Measurements from ENCODE around the gene OR1I1.
"Not testable (repeated sequence)": the region's sequence is repeated elsewhere in the genome, so short reads cannot be mapped to it uniquely, and the experiment has no call there.

OR1I1 gene

GRCh38 chr19:15096223-15096622 is 14.2 kb downstream of the OR1I1 start:
- DNase-seq (ENCODE audit: low read depth, low spot score), result no peak
- in situ Hi-C loops (cut with HindIII; ENCODE audit: low sequenced_read_pairs), result no loop called here
- no peak for TF ChIP-seq CTCF (IDR thresholded peaks at IDR 0.05; ENCODE audit: low read depth, low read length)
- no peak overlapping the region for H3K4me3 ChIP-seq (ENCODE audit: low read depth, low read length)

DNA sequence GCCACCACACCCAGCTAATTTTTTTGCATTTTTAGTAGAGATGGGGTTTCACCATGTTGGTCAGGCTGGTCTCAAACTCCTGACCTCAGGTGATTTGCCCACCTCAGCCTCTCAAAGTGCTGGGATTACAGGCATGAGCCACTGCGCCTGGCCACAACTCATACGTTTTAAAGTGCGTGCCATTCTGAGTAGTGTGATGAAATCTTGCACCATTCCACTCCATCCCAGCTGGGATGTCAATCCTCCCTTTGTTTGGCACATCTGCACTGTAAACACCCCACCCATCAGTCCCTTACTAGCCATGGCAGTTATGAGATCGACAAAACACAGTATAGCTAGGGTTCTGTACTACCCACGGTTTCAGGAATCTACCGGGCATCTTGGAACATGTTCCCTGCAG is 16.0 kb downstream of the OR1I1 start:
- H3K4me3 ChIP-seq (ENCODE audit: low read depth, low read length); in situ Hi-C loops (cut with HindIII; ENCODE audit: low sequenced_read_pairs); DNase-seq (ENCODE audit: low read depth, low spot score): not testable (repeated sequence)

DNA sequence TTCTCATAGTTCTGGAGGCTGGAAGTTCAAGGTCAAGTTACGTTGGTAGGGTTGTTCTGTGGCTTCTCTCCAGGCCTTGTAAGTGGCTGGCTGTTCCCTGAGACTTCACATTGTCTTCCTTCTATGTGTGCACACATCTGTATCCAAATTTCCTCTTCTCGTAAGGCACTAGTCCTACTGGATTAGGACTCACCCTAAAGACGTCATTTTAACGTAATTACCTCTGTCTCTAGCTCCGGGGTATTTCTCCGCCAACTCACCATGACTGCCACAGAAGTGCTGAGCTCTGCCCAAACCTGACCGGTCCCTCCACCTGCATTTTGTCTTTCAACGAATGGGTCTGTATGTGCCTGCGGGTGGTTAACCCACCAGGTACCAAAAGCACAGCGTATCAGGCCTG is 16.4 kb downstream of the OR1I1 start:
- in situ Hi-C loops (cut with HindIII; ENCODE audit: low sequenced_read_pairs), result no loop called here
- no peak overlapping the region for H3K4me3 ChIP-seq (ENCODE audit: low read depth, low read length)
- no peak for TF ChIP-seq CTCF (IDR thresholded peaks at IDR 0.05; ENCODE audit: low read depth, low read length)
- no peak for DNase-seq (ENCODE audit: low read depth, low spot score)

DNA sequence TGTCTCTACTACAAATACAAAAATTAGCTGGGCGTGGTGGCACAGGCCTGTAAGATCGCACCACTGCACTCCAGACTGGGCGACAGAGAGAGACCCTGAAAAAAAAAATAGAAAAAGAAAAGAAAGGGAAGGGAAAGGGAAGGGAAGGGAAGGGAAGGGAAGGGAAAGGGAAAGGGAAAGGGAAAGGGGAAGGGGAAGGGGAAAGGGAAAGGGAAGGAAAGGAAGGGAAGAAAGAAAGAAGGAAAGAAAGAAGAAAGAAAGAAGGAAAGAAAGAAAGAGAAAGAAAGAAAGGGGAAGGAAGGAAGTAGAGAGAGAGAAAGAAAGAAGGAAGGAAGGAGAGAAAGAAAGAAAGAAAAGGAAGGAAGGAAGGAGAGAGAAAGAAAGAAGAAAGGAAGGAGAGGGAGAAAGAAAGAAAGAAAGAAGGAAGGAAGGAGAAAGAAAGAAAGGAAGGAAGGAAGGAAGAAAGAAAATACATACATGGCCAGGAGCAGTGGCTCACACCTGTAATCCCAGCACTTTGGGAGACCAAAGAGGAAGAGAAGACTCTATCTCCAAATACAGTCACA is 17.1 kb downstream of the OR1I1 start:
- DNase-seq (ENCODE audit: low read depth, low spot score), result no peak
- H3K4me3 ChIP-seq (ENCODE audit: low read depth, low read length), result no peak overlapping the region
- in situ Hi-C loops (cut with HindIII; ENCODE audit: low sequenced_read_pairs), result no loop called here
- no peak for TF ChIP-seq CTCF (IDR thresholded peaks at IDR 0.05; ENCODE audit: low read depth, low read length)

DNA sequence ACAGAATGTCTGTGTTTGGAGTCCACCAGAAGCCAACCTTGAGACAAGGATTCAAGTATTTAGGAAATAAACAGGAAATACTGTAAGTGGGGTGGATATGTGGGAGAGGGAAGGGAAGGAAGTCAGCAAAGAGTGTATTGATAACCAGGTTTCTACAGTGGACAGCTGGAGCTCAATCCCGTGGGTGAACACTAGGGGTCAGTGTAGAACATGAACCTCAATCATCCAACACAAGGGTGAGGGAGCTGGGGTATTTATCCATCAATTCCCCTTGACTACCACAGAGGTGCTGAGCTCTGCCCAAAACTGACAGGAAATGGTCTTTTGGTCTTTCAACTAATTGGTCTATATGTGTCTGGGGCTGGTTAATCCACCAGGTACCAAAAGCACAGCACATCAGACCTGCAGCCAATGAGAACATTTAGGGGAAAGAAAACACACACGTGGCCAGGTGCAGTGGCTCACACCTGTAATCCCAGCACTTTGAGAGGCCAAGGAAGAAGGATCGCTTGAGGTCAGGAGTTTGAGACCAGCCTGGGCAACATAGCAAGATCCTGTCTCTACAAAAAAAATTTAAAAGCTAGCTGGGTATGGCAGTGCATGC is 19.6 kb downstream of the OR1I1 start:
- peak; percentile 39 for DNase-seq (ENCODE audit: low read depth, low spot score)
- no peak overlapping the region for H3K4me3 ChIP-seq (ENCODE audit: low read depth, low read length)
- TF ChIP-seq CTCF (IDR thresholded peaks at IDR 0.05; ENCODE audit: low read depth, low read length), result peak; percentile 79
- in situ Hi-C loops (cut with HindIII; ENCODE audit: low sequenced_read_pairs), result no loop called here

DNA sequence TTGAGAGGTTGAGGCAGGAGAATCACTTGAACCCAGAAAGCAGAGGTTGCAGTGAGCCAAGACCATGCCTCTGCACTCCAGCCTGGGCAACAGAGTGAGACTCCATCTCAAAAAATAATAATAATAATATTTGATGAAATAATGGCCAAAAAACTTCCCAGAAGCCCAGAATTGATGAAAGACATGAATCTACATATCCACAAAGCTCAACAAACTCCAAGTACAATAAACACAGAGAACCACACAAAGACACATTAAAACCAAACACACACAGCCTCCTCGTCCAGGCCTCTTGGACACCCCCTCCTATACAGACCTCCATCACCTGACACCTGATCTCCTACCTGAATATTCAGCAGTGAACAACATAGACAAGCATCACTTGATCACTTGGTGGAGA is 22.0 kb downstream of the OR1I1 start:
- in situ Hi-C loops (cut with HindIII; ENCODE audit: low sequenced_read_pairs), result no loop called here
- no peak for TF ChIP-seq CTCF (IDR thresholded peaks at IDR 0.05; ENCODE audit: low read depth, low read length)
- no peak overlapping the region for H3K4me3 ChIP-seq (ENCODE audit: low read depth, low read length)
- DNase-seq (ENCODE audit: low read depth, low spot score), result no peak

DNA sequence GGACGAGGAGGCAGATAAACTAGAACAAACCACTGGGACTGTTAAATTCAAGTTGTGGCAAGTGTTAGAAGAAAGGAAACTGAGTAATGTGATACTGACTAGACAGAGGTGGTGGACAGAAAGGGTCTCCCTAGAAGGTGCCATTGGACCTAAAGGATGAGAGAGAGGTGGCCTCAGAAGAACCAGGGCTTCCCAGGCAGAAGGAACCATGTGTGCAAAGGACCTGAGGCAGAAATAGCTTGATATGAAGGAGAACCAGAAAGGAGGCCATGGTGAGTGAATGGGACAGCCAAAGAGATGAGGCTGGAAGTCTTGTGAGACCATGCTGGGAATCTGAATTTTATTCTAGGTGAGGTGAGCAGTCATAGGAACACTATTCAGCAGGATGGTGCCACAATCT is 22.4 kb downstream of the OR1I1 start:
- no peak for TF ChIP-seq CTCF (IDR thresholded peaks at IDR 0.05; ENCODE audit: low read depth, low read length)
- H3K4me3 ChIP-seq (ENCODE audit: low read depth, low read length), result no peak overlapping the region
- in situ Hi-C loops (cut with HindIII; ENCODE audit: low sequenced_read_pairs), result no loop called here
- no peak for DNase-seq (ENCODE audit: low read depth, low spot score)
